GM21619 (cell line): Measurements from ENCODE around the gene SIMC1.

ENCODE experiments used
- ATAC-seq: cut with Tn5 transposase; IDR thresholded peaks from one replicate; pipeline ENCODE4 v1.9.1; 2021; ENCODE audit not compliant: unreplicated experiment

Gene SIMC1

GRCh38 chr5:176387384-176387925 lies 149.2 kb downstream of the SIMC1 start:
- no peak for ATAC-seq

GRCh38 chr5:176388003-176388443 lies 149.8 kb downstream of the SIMC1 start:
- peak; percentile 1 for ATAC-seq

GRCh38 chr5:176388444-176389134 lies 150.4 kb downstream of the SIMC1 start, which contains the start of the genes HIGD2A and NOP16:
Gene HIGD2A (plus strand): TSS chr5:176388751. CDS start chr5:176388820, 69 bp downstream.
Gene NOP16 (minus strand): TSS chr5:176388598. CDS start chr5:176388539, 59 bp downstream.
- peak; percentile 82 for ATAC-seq

GRCh38 chr5:176389135-176390123 lies 151.2 kb downstream of the SIMC1 start:
- peak; percentile 28 for ATAC-seq

- ATAC-seq = no peak
Observed at GRCh38 chr5:176391479-176391878, 153.3 kb downstream of the SIMC1 start.

- ATAC-seq = no peak
Observed at GRCh38 chr5:176391999-176392398, 153.8 kb downstream of the SIMC1 start.

- ATAC-seq = no peak
Observed at GRCh38 chr5:176392526-176392925, 154.3 kb downstream of the SIMC1 start.

GRCh38 chr5:176394096-176394495 lies 155.9 kb downstream of the SIMC1 start:
- no peak for ATAC-seq

- no peak for ATAC-seq
Observed at GRCh38 chr5:176394881-176395675, 156.9 kb downstream of the SIMC1 start.
